Fibroblast of skin of abdomen (primary cell): ENCODE results near the gene PRR16.

ENCODE experiments used
- DNase-seq: peaks from one replicate; pipeline ENCODE4 v3.0.0-alpha.2; 2013

Gene PRR16

DNA sequence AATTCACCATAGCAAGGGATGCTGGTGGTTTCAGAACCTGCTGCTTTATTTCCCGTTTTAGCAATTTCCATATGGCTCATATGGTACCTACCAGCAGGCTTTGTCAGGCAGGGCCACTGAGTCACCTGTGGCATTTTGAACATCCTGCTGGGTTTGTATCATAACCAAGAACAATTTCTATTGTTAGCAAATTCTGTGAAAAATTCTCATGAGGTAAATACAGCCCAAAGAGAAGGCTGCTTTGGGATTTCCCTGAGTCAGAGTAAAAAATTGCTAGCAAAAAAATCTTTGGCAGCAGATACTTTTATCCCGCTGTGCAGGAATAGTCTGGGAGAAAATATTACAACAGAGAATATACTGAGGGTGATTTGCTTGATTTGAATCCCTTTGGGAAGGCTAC, 52.7 kb downstream of the PRR16 start:
- DNase-seq: peak; percentile 66

DNA sequence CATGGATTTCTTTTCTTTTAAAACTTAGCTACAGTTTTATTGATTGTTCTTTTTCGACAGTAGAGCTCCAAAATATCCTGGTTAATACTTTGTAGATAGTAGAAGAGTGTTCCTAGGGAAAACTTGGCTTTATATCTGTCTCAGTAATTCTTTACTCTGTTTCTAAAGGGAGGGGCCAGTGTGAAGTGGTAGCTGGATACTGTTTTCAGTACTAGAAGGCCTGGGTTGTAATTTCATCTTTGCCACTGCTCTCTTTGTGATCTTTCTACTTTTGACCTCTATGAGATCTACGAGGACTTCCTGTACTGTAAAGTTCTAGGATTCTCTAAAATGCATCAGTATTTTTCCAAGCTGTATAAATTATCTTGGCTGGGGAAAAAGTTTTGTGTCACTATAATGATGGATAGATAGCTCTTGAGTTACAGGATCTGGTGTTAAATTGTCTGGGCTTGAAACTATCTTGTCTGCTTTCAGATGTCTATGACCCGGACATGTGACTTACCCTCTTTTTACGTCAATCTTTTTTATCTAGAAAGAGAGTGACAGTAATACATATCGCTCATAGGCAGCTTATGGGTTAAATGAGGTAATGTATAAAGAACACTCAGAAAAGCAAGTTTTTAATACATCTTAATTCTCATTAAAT, 53.6 kb downstream of the PRR16 start:
- DNase-seq: no peak

DNA sequence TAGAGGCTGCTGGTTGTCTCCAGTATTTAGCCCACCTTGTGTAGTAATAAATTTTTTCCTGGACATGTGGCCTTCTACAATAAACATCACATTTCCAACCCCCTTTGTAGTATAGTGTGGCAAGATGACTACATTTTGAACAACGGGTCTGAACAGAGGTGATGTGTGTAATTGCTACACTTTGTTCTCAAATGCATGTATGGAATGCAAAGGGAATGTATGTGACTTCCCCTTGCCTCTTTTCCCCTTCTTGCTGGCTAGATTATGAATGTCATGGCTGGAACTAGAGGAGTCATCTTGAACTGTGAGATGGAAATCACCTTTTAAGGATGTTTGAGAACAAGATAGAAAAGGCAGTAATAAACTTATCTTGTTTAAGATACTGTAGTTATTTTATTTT, 54.5 kb downstream of the PRR16 start:
- DNase-seq: peak; percentile 40

DNA sequence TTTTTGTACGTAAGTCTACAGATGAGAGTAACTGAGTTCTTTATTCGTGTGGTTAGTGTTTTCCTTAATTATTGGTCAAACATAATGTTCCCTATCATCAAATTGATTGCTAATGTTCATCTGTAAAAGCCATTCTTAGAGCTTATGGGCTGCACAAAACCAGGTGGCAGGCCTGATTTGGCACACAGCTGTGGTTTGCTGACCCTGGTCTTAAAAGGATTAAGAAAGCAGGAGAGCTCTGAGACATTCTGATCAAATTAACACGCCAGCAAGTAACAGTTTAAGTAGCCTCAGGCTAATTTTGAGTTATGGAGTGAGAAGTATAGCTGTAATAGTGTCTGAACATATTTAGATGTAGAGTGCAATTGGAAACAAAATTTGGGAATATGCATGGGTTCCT, 63.2 kb downstream of the PRR16 start:
- no peak for DNase-seq

DNA sequence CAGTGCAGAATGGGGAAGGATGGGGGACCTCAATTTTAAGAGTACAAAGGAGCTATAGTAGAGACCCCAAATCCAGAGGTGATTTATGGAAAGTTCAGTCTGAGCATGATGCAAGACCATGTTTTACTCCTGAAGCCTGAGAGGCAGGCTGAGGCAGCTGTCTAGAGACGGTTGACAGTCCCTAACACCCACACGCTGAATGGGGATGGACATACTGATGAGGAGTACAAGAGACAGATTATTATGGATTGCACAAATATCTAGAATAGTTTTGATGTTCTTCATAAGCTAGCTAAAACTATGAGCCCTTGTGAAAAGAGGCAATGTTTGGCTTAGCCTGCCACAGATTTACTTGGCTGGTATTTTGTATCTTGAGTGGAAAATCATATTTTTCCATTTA, 64.5 kb downstream of the PRR16 start:
- DNase-seq: peak; percentile 52

DNA sequence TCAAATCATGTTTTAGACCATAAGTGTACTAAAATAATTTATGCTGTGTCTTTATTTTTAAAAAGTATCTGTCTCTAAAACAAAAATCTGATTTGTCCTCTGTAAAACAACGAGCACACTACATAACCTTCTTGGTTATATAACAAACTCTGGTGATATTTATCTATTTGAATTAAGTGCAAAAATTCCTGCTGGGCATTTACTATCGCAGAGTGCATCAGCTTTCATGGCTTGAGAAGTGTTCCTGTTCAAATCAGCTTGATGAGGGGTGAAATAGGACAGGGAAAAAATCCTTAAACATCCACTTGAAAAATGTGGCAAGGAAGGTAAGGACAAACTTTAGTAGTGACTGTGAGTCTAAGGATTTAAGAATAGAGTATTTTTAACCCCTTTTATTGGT, 65.3 kb downstream of the PRR16 start:
- DNase-seq: no peak

DNA sequence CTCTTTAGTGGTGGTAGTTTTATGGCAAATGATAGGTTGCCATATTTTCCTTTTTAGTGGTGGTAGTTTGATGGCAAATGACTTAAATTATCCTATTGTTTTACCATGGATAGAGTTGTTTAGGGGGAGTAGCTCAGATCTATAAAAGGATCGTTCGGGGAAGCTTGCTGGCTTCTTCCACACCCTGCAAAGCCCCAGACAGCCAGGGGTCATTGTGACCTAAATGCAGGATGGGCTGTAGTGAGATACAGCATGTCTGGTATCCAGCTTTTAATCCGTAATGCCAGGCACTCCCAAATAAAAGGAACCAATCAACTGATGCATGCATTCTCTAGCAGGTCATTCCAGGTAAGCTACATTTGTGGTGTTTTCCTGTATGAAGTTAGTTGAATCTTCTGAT, 67.1 kb downstream of the PRR16 start:
- DNase-seq: no peak

DNA sequence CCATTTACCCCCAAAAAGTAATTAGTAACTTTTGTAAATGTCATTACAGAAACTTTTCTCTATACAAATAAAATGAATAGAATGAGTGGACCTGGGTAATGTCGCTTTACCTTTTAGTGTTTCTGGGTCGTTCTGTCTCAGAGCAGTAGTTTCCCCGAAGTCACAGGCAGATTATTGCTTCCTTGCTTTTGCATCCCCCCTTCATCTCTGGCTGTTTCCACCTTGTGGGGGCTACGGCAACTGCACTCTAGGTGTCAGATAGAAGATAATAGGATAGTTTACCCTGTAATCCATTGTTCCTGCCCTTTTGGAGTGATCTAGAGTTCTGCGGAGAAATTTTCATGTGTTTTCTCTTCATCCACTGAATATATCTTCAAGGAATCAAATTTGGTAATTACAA, 68.7 kb downstream of the PRR16 start:
- no peak for DNase-seq

DNA sequence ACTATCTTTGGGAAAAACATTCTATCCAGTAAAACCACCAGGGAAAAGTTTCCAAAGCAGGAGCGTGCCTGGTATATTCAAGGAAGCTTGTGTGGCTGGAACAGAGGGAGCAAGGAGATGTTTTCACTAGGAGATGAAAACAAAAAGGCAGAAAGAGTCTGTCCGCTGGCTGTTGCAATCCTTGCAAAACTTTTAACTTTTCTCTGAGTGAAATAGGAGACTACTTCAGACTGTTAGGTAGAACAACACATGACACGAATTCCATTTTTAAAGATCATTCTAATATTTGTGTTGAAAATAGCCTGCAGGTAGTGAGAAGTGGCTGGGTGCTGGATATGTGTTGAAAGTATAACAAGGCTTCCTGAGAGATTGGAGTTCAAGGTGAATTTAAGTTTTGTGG, 69.5 kb downstream of the PRR16 start:
- DNase-seq: no peak

DNA sequence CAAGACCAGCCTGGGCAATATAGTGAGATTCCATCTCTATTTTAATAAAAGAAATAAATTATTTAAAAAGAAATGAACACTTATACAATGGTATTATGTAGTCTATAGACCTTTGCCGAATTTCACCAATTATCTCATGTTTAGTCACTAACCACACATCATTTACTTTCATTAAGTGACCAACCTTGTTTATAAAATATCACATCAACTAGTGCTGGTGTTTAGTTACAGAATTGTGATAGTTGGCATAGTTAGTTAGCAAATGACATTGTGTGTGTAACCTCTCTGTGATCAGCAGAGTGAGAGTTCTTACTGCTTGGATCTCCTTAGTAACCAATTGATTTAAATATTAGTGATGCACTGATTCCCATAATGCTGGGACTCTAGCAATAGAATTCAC, 71.8 kb downstream of the PRR16 start:
- DNase-seq: no peak

DNA sequence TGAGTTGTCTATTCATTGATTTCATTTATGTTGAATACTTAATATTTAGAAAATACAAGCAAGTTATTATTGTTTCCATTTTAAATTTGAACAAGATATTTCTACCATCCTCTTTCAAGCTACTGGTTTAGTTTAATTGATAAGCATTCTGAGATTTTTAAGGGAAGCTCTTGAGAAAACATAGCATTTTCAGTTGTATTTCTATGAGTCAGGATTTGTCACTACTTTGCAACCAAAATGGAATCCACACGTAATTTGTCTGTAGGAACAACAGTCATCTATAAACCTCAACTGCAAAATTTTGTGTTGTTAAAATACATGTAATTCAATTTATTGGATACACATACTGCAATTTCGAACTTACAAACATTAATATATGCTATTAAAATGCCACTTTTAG, 74.0 kb downstream of the PRR16 start:
- peak; percentile 69 for DNase-seq

DNA sequence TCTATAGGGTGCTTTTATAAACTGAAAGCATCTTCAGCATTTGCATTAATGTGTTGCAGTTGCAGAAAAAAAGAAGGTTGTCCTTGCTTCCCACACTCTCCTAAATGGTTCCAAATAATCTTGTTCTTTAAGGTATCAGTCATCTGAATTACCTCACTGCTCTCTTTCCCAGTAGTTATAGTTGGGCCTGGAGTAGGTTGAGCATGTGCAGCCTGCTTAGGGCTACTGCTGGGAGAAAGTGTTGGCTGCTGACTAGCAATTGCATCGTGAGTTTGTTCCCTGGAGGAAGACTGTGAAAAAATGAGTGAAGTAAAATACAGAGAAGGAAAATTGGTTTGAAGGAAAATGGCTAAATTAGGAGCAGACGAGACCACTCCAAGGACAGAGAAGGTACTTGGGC, 74.5 kb downstream of the PRR16 start:
- peak; percentile 63 for DNase-seq

DNA sequence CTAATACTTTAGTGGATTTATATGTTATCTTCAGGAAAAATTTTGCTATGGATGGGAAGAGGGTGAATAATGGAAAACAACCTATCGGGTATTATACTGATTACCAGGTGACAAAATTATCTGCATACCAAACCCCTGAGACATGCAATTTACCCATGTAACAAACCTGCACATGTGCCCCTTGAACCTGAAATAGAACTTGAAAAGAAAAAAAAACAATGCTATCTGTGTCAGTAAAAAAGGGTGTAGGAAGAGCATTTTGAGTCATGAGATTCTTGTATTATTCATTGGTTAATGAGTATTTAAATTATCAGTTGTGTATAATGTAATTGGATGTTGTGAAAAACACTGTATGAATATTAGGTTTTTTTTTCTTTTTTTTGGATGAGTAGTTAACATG, 75.4 kb downstream of the PRR16 start:
- DNase-seq: no peak

DNA sequence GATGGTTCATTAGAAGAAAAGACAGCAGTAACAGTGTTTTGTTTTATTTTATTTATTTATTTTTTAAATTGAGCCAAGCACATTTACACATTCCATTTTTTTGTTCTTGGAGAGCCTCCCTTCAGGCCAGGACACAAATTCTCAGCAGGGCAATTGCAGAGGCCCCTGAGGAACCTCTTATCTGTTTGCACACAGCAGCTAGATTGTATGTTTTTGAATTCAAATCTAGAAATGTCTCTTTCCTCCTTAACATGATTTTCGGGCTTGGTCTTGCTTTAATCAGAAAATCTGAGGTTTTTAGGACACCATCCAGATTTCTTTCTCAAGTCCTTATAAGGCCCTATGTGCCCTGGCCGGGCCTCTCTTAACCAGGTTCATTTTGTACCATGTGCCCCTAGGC, 76.0 kb downstream of the PRR16 start:
- DNase-seq: no peak

DNA sequence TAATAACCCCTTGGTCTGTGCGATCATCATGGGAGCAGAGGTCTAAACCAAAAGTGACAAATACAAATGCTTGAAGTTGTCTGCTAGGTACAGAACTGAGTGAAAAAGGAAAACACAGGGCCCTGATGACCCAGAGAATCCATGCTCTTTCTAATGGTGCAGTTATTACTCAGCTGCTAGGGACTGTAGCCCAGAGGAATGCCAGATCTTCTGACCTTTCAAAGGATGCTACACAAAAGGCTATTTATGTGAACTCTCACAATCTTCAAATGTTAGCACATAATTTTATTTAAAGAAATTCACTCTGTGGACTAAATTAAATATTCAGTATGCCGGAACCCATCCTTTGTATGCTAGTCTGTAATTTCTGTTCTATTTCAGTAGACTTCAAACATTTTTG, 79.9 kb downstream of the PRR16 start:
- DNase-seq: no peak

DNA sequence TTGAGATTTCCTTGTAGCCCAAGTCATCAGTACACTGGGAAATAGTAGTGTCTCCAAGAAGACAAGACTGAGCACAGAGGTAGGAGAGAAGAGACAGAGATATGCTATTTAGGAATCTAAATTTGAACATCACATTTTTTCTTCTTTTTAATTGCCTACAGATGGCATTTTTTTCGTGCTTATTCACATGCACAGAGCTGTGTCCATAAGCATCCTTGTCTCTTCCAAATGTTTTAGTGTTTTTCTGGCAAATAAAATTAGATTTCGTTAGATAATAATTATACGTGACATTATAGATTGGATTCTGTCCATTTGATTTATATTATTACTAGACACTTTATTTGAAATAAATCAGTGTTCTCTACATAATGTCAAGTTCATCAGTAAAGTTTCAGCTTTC, 80.9 kb downstream of the PRR16 start:
- peak; percentile 64 for DNase-seq

DNA sequence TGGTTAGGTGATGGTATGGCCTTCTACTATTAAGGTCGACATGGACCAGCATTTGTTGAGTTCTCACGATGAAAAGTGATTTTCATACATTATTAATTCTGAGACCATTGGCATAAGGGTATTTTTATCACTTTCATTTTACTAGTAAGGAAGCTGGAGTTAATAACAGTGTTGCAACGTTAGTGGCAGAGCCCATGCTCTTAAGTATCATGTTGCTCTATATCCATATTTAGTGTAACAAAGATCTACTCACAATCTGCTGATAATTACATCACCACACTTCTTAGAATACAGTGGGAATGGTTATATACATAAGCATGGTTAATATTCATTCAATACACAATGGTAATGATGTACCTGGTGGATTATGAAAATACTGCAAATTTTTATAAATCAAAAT, 81.9 kb downstream of the PRR16 start:
- peak; percentile 35 for DNase-seq

DNA sequence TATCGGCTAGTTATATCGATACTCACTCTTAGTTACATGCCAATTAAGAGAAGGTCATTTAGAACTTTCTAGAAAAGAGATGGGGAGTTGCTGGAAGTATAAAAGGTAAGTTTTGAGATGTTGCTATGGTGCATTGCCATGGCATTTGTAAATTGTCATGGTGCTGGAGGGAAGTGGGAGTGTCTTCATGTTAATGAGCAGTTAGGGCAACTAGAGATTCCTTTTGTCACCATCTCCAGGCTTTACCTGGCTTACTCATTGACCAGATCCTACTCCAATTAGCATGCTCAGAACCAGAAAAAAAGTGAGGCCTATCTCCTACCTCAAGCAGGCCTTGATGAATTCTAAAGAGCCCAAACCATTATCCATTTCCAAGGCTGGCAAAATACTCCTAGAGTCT, 82.8 kb downstream of the PRR16 start:
- no peak for DNase-seq

DNA sequence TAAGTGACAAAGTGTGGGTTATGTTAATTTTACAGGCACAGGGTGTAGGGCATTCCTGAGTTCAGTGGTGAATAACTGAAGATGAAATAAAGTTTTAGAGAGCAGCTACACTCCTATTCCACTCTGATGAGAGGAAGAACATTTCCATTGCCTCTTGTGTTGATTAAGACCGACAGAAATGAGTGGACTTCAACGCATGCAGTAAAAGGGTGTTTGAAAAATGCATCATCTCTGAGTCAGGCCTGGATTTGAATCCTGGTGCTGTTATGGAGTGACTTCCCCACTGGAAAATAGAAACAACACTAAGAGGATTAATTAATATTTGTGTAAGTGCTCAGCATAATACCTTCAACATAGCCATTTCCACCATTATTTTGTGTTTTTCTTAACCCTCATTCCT, 86.3 kb downstream of the PRR16 start:
- no peak for DNase-seq

DNA sequence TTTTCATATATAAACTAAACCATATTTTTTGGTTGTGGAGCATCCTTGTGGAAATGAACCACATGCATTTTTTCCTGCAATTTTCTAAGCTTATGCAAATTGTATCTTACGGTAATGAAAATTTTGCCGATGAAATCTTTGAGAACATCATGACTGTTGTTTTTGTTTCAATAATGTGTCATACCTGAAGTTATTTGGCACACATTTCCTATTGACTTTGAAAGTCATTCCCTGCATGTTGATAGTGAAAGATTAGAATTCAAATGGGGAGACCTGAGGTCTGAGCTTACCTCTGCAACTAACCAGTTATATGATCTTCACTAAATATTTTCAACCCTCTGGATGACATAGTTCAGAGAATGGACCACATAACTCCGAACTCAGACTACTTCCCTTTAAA, 88.5 kb downstream of the PRR16 start:
- DNase-seq: no peak

DNA sequence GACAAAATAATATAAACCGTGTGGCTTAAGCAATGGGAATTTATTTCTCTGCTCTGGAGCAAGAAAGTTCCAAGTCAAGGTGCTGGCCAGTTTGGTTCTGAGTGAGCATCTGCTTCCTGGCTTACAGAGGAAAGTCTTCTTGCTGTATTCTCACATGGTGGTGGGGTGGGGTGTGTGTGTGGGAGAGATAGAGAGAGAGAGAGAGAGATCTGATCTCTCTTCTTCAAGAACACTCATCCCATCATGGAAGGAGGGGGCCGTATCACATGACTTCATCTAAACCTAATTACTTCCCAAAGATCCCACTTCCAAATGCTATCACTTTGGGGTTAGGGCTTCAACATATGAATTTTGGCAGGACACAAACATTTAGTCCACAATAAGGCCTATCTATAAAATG, 91.2 kb downstream of the PRR16 start:
- no peak for DNase-seq

DNA sequence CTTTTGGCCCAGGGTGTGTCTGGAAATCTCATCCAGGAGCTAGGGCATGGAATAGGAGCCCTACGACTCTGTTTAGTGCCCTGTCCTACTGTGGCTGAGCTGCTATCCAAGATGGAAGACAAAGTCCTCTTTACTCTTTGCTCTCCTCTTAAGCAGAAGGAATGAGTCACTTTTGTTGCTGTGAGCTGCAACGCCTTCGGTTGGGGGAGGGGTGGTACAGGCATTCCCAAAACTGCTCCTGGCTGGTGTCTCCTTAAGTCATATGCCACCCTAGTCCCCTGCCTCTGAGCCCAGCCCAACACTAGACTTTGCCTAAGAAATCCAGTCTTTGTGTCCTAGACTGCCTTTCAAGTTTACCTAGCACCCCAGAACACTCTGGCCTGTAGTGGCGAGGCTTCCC, 99.9 kb downstream of the PRR16 start:
- DNase-seq: no peak

DNA sequence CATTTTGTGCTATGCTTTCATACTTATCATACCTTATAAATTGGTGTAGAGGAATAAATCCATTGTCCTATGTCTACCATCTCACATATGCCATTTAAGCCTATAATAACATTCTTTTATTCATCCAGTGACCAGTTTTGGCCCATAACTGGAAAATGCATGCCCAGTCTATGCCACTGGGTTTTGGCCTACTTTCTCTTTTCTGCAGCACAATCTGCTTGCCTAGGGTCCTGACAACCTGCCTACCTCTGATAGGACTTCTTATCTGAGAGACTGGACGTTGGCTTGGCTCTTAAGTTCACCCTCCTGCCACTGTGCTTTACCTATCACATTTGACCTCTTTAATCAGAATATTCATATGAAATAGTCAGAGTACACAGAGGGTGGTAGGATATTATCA, 103.0 kb downstream of the PRR16 start:
- no peak for DNase-seq

DNA sequence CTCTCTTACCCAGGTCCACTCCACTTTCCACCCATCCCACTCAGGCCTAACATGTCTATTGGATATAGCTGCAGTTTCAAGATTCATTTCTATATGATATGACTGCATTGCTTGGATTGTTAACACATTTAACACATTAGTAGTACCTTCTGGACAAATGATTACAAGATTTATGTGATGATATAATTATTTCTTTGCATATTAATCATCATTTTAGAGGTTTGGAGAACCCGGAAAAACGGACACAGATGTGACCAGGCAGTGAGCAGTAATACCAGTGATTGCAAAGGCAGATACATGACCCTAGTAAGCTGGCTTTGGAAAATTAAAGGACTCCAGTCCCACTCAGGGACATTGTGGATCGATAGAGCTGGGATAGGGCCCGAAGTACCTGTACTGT, 103.8 kb downstream of the PRR16 start:
- DNase-seq: no peak

DNA sequence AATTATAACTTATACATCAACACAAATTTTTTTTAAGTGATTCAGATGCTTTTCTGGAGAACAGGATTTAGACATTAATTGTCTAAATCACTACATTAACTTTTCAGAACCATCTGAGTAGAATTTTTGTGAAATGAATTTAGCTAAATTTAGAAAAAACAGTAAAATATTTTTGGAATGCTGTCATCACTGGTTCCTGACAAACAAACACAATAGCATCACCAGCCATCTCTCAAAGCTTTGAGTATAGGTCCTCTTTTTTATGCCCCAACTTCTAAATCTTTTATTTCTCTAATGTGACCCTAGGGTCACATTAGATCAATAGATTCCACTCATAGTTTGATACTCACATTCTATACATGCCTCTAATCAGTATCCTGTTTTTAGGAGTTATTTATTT, 104.6 kb downstream of the PRR16 start:
- peak; percentile 39 for DNase-seq

DNA sequence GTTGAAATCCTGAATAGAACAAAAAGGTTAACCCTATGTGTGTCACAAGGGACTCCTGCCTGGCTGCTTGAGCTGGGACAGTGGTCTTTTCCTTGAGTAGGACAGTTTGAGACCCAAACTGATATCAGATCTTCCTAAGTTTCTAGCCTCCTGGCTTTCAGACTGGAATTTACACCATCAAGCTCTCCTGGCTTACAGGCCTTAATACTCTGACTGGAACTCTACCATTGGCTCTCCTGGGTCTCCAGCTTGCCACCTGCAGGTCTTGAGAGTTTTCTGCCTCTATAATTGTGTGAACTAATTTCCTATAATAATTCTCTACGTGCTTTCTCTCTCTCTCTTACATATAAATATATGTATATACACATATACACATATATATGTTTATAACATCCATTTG, 112.5 kb downstream of the PRR16 start:
- no peak for DNase-seq
